H1 (cell line): ENCODE results near the gene HTR4. TPM values are rescaled to one million over a fixed set of nuclear protein-coding genes. Genes with fewer than 3 reads are reported as not detected.

Source experiments
- BACH1 ChIP-seq: IDR thresholded peaks from 2 replicates; pipeline ENCODE4 v1.6.1; 2012; ENCODE audit warnings: low read length, improper control_type of control experiment
- GABPA ChIP-seq: IDR thresholded peaks from 2 replicates; pipeline ENCODE4 v1.6.1; 2011; ENCODE audit warnings: mild to moderate bottlenecking, low read length, moderate library complexity, borderline replicate concordance; ENCODE audit not compliant: insufficient read depth
- polyA plus RNA-seq, 7 experiments: library from polyadenylated mRNA; depleted of rRNA in 3 of 7; stranded (reverse) in 5 of 7; unstranded in 2 of 7; fragments of >200 nt in 5 of 7; fragments of 200-250 nt in 2 of 7; gene quantifications; 1 replicate in 5 of 7; 2 replicates in 1 of 7; 4 replicates in 1 of 7; pipeline versions ENCODE4 v1.2.1 to v1.2.3, GENCODE V29; 2011 to 2013; ENCODE audit warnings: missing spikeins in 2 of 7, mixed read lengths in 2 of 7
- total RNA-seq: library from RNA; stranded (reverse); fragmentation: NEBNext Ultra II Directional; extraction: Animal tissue kit (Norgen Biotek cat#: 25700); gene quantifications from 2 replicates; pipeline ENCODE4 v1.2.1, GENCODE V29; 2021
- TF ChIP-seq, protein P1 (sequence below): IDR thresholded peaks from 2 replicates; pipeline ENCODE4 v1.6.1; 2012; ENCODE audit warnings: inconsistent platforms

The HTR4 gene
- total and polyA plus RNA-seq, 2 of the 8 experiments (the other 6 are each of a cell fraction or from before 2014, with no cell fraction given): not detected

DNA sequence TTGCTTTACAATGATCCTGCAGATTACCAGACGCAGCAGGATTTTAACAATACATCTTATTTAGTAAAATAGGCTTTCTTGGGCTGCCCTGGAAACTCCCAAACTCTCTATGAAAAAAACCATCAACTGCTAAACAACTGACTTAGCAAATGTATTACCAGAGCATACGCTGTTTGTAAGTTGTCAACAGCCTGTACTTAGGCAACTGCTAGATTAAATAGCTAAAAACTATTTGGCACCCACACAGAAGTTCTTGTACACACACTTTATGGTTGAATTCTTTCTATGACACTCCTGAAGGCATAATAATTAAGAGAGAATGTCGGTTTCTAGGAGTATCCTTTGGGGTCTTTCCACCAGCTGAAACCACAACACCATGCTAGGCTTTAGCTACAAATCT is 146.7 kb downstream of the HTR4 start (continued):
- TF ChIP-seq GABPA (no peak), BACH1 (no peak)
- TF ChIP-seq, protein P1, sequence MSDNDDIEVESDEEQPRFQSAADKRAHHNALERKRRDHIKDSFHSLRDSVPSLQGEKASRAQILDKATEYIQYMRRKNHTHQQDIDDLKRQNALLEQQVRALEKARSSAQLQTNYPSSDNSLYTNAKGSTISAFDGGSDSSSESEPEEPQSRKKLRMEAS: no peak
- TF ChIP-seq, all 59 proteins: peak for 0
